ENCODE measurements around the gene KBTBD6. TPM values are rescaled to one million over a fixed set of nuclear protein-coding genes. Genes with fewer than 3 reads are reported as not detected.

KBTBD6 gene
- total RNA-seq, 2 donors from 2014 or later, result 8.5 to 10.2 TPM

- H3K4me1 ChIP-seq (ENCODE audit: control insufficient read depth, insufficient read depth, low read length), result no peaks in the 10 kb centered on the region
- no peaks in the 10 kb centered on the region for H3K27me3 Mint-ChIP-seq (ENCODE audit: insufficient read depth)
- H3K9me3 Mint-ChIP-seq, result no peaks in the 10 kb centered on the region
- no peak for TF ChIP-seq CTCF (conservative IDR thresholded peaks at IDR 0.05)
- H3K36me3 ChIP-seq (ENCODE audit: control insufficient read depth, insufficient read depth, low read length), result no peaks in the 10 kb centered on the region
- no peak overlapping the region for H3K4me3 ChIP-seq (ENCODE audit: low read length)
- no peak overlapping the region for H3K4me3 Mint-ChIP-seq
- DNase-seq, result no peak
- H3K27me3 ChIP-seq (ENCODE audit: control insufficient read depth, insufficient read depth, low read length, poor library complexity, severe bottlenecking), result no peaks in the 10 kb centered on the region
- H3K9me3 ChIP-seq (ENCODE audit: control insufficient read depth, low read length), result no peaks in the 10 kb centered on the region
- peaks cover under 1% of the 10 kb centered on the region for H3K36me3 Mint-ChIP-seq (ENCODE audit: low read depth)
- H3K27ac Mint-ChIP-seq, result no peak overlapping the region
- no peaks in the 10 kb centered on the region for H3K4me1 Mint-ChIP-seq
- H3K9ac ChIP-seq (ENCODE audit: extremely low read depth, low read length, poor library complexity, severe bottlenecking), result no peak overlapping the region
- WGBS, 2 experiments (ENCODE audit: insufficient coverage in 1 of 2, insufficient read length in 1 of 2), result 92% methylated on average over 3 of the region's 3 CpGs; no CpG with 5 or more reads in 1 of the 2 experiments
- no peak overlapping the region for H3K27ac ChIP-seq (ENCODE audit: low read depth, low read length)
Measured at GRCh38 chr13:41139296-41139966, 6.8 kb upstream of the KBTBD6 start.

GRCh38 chr13:41137951-41138350 lies 5.3 kb upstream of the KBTBD6 start:
- Histone ChIP-seq H3K36me3 (ENCODE audit: control insufficient read depth, insufficient read depth, low read length) (no peaks in the 10 kb centered on the region), H3K9me3 (ENCODE audit: control insufficient read depth, low read length) (no peaks in the 10 kb centered on the region)

GRCh38 chr13:41137241-41137640 lies 4.6 kb upstream of the KBTBD6 start:
- Histone ChIP-seq H3K4me3 (ENCODE audit: low read length) (no peak overlapping the region), H3K4me1 (ENCODE audit: control insufficient read depth, insufficient read depth, low read length) (no peaks in the 10 kb centered on the region), H3K27ac (ENCODE audit: low read depth, low read length) (no peak overlapping the region), H3K9ac (ENCODE audit: extremely low read depth, low read length, poor library complexity, severe bottlenecking) (no peak overlapping the region), H3K27me3 (ENCODE audit: control insufficient read depth, insufficient read depth, low read length, poor library complexity, severe bottlenecking) (no peaks in the 10 kb centered on the region), H3K36me3 (ENCODE audit: control insufficient read depth, insufficient read depth, low read length) (no peaks in the 10 kb centered on the region), H3K9me3 (ENCODE audit: control insufficient read depth, low read length) (no peaks in the 10 kb centered on the region)
- WGBS, 2 experiments (ENCODE audit: insufficient coverage in 1 of 2, insufficient read length in 1 of 2), result 89 to 93% methylated on average over 2 to 3 of the region's 3 CpGs
- no peaks in the 10 kb centered on the region for H3K36me3 Mint-ChIP-seq (ENCODE audit: low read depth)
- no peak for TF ChIP-seq CTCF (conservative IDR thresholded peaks at IDR 0.05)
- no peaks in the 10 kb centered on the region for H3K9me3 Mint-ChIP-seq
- no peak for DNase-seq
- no peak overlapping the region for H3K27ac Mint-ChIP-seq
- peaks cover 5% of the 10 kb centered on the region for H3K4me1 Mint-ChIP-seq
- H3K27me3 Mint-ChIP-seq (ENCODE audit: insufficient read depth), result no peaks in the 10 kb centered on the region
- no peak overlapping the region for H3K4me3 Mint-ChIP-seq

More at GRCh38 chr13:41137951-41138350, 5.3 kb upstream of the KBTBD6 start:
- no peaks in the 10 kb centered on the region for H3K27me3 Mint-ChIP-seq (ENCODE audit: insufficient read depth)
- TF ChIP-seq CTCF (conservative IDR thresholded peaks at IDR 0.05), result no peak
- no peak for DNase-seq
- no CpG with 5 or more reads among the region's 2 CpGs for WGBS, 2 experiments (ENCODE audit: insufficient coverage in 1 of 2, insufficient read length in 1 of 2)
- H3K27ac Mint-ChIP-seq, result no peak overlapping the region
- Histone ChIP-seq H3K4me3 (ENCODE audit: low read length) (no peak overlapping the region), H3K4me1 (ENCODE audit: control insufficient read depth, insufficient read depth, low read length) (no peaks in the 10 kb centered on the region), H3K27me3 (ENCODE audit: control insufficient read depth, insufficient read depth, low read length, poor library complexity, severe bottlenecking) (no peaks in the 10 kb centered on the region), H3K9ac (ENCODE audit: extremely low read depth, low read length, poor library complexity, severe bottlenecking) (no peak overlapping the region), H3K27ac (ENCODE audit: low read depth, low read length) (no peak overlapping the region)
- no peak overlapping the region for H3K4me3 Mint-ChIP-seq
- H3K9me3 Mint-ChIP-seq, result no peaks in the 10 kb centered on the region
- H3K36me3 Mint-ChIP-seq (ENCODE audit: low read depth), result no peaks in the 10 kb centered on the region
- peaks cover 5% of the 10 kb centered on the region for H3K4me1 Mint-ChIP-seq

Measured in endodermal cell (in vitro differentiated cells).